ENCODE results near the gene GALNT17.

GRCh38 chr7:71526106-71526505 lies 394.2 kb downstream of the GALNT17 start:
- TF ChIP-seq, protein P1, sequence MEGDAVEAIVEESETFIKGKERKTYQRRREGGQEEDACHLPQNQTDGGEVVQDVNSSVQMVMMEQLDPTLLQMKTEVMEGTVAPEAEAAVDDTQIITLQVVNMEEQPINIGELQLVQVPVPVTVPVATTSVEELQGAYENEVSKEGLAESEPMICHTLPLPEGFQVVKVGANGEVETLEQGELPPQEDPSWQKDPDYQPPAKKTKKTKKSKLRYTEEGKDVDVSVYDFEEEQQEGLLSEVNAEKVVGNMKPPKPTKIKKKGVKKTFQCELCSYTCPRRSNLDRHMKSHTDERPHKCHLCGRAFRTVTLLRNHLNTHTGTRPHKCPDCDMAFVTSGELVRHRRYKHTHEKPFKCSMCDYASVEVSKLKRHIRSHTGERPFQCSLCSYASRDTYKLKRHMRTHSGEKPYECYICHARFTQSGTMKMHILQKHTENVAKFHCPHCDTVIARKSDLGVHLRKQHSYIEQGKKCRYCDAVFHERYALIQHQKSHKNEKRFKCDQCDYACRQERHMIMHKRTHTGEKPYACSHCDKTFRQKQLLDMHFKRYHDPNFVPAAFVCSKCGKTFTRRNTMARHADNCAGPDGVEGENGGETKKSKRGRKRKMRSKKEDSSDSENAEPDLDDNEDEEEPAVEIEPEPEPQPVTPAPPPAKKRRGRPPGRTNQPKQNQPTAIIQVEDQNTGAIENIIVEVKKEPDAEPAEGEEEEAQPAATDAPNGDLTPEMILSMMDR (IDR thresholded peaks at IDR 0.05) = no peak
- TF ChIP-seq POLR2A (IDR thresholded peaks at IDR 0.05; ENCODE audit: low read depth) = no peak
- no peak for TF ChIP-seq POLR2AphosphoS5 (IDR thresholded peaks at IDR 0.05)

Measured in esophagus muscularis mucosa (tissue), 3 donors.